GM12874 (cell line): ENCODE results near the gene RBP3.

Experiments used
- TF ChIP-seq, protein P1 (sequence below): IDR thresholded peaks from 2 replicates; pipeline ENCODE4 v1.5.1; 2011; ENCODE audit warnings: low read depth, mild to moderate bottlenecking, control low read depth, low read length, moderate library complexity; ENCODE audit not compliant: insufficient read depth

Gene RBP3

GRCh38 chr10:47311932-47312662 lies 36.1 kb upstream of the RBP3 start:
- TF ChIP-seq, protein P1, sequence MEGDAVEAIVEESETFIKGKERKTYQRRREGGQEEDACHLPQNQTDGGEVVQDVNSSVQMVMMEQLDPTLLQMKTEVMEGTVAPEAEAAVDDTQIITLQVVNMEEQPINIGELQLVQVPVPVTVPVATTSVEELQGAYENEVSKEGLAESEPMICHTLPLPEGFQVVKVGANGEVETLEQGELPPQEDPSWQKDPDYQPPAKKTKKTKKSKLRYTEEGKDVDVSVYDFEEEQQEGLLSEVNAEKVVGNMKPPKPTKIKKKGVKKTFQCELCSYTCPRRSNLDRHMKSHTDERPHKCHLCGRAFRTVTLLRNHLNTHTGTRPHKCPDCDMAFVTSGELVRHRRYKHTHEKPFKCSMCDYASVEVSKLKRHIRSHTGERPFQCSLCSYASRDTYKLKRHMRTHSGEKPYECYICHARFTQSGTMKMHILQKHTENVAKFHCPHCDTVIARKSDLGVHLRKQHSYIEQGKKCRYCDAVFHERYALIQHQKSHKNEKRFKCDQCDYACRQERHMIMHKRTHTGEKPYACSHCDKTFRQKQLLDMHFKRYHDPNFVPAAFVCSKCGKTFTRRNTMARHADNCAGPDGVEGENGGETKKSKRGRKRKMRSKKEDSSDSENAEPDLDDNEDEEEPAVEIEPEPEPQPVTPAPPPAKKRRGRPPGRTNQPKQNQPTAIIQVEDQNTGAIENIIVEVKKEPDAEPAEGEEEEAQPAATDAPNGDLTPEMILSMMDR, result peak; percentile 91

DNA sequence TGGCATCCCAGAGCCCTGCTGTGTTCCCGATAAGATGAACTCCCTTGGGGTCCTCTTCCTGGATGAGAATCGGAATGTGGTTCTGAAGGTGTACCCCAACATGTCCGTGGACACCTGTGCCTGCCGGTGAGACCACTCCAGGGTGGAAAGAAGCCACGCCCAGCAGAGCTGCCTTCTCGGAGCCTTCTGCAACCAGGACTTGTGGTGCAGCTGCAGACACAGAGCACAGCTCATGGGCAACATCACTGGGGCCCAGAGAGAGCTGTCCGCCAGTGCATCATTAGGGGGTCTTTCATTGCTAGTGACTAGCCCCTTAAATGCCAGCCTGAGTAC lies 35.5 kb upstream of the RBP3 start:
- TF ChIP-seq, protein P1, result no peak

DNA sequence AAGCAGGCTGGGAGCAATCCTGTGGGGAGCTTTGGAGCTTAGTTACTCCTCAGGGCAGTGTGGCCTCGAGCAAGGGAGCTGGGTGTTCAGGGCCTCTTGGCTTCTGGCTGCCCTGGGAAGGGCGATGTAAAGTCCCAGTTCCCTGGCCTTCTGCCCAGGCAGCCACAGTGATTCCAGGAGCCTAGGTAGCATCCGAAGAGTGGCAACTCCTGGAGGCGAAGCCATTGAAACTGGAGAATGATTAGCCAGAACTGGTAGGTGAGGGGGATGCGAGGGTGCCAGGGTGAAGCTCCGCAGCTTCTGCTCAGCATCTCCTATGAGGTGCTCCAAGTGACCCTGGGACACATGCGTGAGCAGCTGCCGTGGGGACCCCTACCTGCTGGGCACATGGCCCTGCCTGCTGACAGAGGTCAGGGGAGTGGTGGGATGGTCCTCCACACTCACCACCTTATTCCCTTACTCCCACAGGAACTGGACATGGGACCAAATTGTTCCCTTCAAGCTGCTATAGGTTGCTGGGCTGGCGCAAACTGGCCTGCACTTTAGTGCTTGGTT lies 33.7 kb upstream of the RBP3 start:
- TF ChIP-seq, protein P1, result no peak

DNA sequence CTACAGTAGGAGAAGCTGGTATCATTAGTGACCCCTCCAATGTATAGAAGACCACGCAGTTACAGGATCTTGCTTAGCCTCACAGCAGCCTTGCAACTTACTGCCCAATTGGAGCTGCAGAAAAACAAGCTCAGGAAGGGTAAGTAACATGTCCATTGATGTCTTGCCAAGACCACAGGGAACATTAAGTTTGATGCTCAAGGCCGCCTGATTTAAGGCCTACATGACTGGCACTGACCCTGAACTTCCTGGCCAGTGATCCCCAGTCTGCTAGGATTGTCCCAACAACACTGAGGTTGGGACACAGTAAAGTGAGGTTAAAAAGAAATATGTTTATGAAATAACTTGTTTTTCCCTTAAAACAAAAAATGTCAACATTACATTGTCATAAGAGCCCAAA lies 32.7 kb upstream of the RBP3 start:
- TF ChIP-seq, protein P1, result no peak

DNA sequence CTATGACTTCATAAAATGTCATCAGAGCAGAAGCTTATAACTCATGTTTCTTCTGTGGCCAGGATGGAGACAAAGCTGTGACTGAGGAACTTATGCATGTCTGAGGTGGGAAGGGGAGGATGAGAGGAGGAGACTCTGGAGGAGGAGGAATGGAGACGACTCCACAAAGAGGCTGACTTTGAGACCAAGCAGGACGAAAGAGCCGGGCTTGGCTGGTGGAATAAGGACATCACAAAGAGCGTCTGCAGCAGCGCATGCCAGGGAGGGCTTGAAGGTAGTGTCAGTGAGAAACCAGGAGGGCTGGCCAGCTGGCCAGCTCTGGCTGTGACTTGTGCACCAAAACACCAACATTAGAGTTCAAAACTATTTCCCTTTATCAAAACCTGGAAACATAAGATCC lies 32.0 kb upstream of the RBP3 start:
- TF ChIP-seq, protein P1, result no peak

- TF ChIP-seq, protein P1, result no peak
These were observed 30.9 kb upstream of the RBP3 start for GRCh38 chr10:47317251-47317650.

GRCh38 chr10:47318706-47319105 lies 29.5 kb upstream of the RBP3 start:
- TF ChIP-seq, protein P1, result no peak
